Aorta (tissue), 5 donors: Measurements from ENCODE around the gene CCDC57. TPM values are rescaled to one million over a fixed set of nuclear protein-coding genes. Genes with fewer than 3 reads are reported as not detected.

ENCODE experiments used
- ATAC-seq: fragments of 200-7000 bp; cut with Tn5 transposase; one replicate; pipeline ENCODE4 v1.9.1; 2022; ENCODE audit warnings: moderate library complexity; ENCODE audit not compliant: low FRiP score
- DNase-seq, 2 donors: peaks; one replicate each; pipeline ENCODE4 v3.0.0-alpha.2; 2020
- H3K27ac ChIP-seq, 2 donors: one replicate each; pipeline ENCODE4 v1.5.1; 2013; ENCODE audit warnings: low read length in 2 of 2, mild to moderate bottlenecking in 2 of 2, moderate library complexity in 2 of 2, control low read depth in 1 of 2, inconsistent platforms in 1 of 2, low read depth in 1 of 2
- H3K27me3 ChIP-seq, 2 donors: one replicate each; pipeline ENCODE4 v1.6.1; 2013; ENCODE audit warnings: control low read depth in 1 of 2, low read length in 1 of 2, mild to moderate bottlenecking in 1 of 2, moderate library complexity in 1 of 2; ENCODE audit not compliant: insufficient read depth in 2 of 2, control insufficient read depth in 1 of 2
- H3K36me3 ChIP-seq, 2 donors: one replicate each; pipeline ENCODE4 v1.6.1; 2013; ENCODE audit warnings: control low read depth in 1 of 2, low read length in 1 of 2, mild to moderate bottlenecking in 1 of 2; ENCODE audit not compliant: insufficient read depth in 2 of 2, control insufficient read depth in 1 of 2
- H3K4me1 ChIP-seq, 2 donors: one replicate each; pipeline ENCODE4 v1.6.1; 2013; ENCODE audit warnings: low read length in 2 of 2, control low read depth in 1 of 2, mild to moderate bottlenecking in 1 of 2, moderate library complexity in 1 of 2; ENCODE audit not compliant: insufficient read depth in 2 of 2, control insufficient read depth in 1 of 2
- H3K4me3 ChIP-seq, 2 donors: one replicate each; pipeline ENCODE4 v1.5.1; 2013; ENCODE audit warnings: low read length in 2 of 2, control low read depth in 1 of 2, mild to moderate bottlenecking in 1 of 2
- H3K9me3 ChIP-seq: one replicate; pipeline ENCODE4 v1.6.1; 2013; ENCODE audit warnings: mild to moderate bottlenecking, low read length; ENCODE audit not compliant: control insufficient read depth
- WGBS, 2 donors: extraction: QIAGEN DNeasy Blood & Tissue Kit; methylation state at CpG; one replicate each; pipeline ENCODE4 v1.1.7; 2013; 5-methylcytosine and 5-hydroxymethylcytosine counted together
- intact Hi-C, 2 donors: fragments of 100-400 bp; cut with DNase I; formaldehyde crosslinking; loops; one replicate each; pipeline versions ENCODE4 v1.14.2 to v1.15.0; 2022
- polyA plus RNA-seq, 2 donors: library from polyadenylated mRNA; stranded (reverse); fragments of 200-250 nt; gene quantifications; one replicate each; pipeline ENCODE4 v1.2.3, GENCODE V29; 2013
- total RNA-seq, 2 donors: library from RNA; stranded (reverse); fragmentation: NEBNext Ultra II Directional; extraction: Animal tissue kit (Norgen Biotek cat#: 25700); gene quantifications; one replicate each; pipeline ENCODE4 v1.2.1, GENCODE V29; 2021
- donor health status: healthy with polysubstance abuse.
- donor health status: Bipolar disorder and iron deficiency.
- donor health status: DM: no; HTN: no; CAD: no.
- donor health status: DM: no; HTN: no; CAD: no.
- donor health status: DM: yes; HTN: yes; CAD: no.

CCDC57 gene
- total and polyA plus RNA-seq, 4 donors: 17.8 to 145 (median 42.3) TPM

- H3K36me3 ChIP-seq: no peaks in the 10 kb centered on the region
- intact Hi-C loops: no loop called here
- no peak overlapping the region for H3K4me3 ChIP-seq
- H3K9me3 ChIP-seq: no peaks in the 10 kb centered on the region
- no peaks in the 10 kb centered on the region for H3K4me1 ChIP-seq
- DNase-seq (peak in 1 of 2 donors; percentile 48), ATAC-seq (no peak)
- no peaks in the 10 kb centered on the region for H3K27me3 ChIP-seq
- 87 to 89% methylated on average over 24 of the region's 24 CpGs for WGBS, 2 donors
- no peak overlapping the region for H3K27ac ChIP-seq
These were observed 105.2 kb downstream of the CCDC57 start for GRCh38 chr17:82107341-82107860.

- ATAC-seq (peak; percentile 25), DNase-seq (peak in 1 of 2 donors; percentile 53)
- peak overlapping the region in 1 of 2 donors; percentile 58 for H3K27ac ChIP-seq
- no peaks in the 10 kb centered on the region for H3K9me3 ChIP-seq
- no peaks in the 10 kb centered on the region for H3K36me3 ChIP-seq
- no peaks in the 10 kb centered on the region for H3K4me1 ChIP-seq
- no peak overlapping the region for H3K4me3 ChIP-seq
- WGBS, 2 donors: 6 to 8% methylated on average over 9 of the region's 9 CpGs
- intact Hi-C loops: no loop called here
- H3K27me3 ChIP-seq: no peaks in the 10 kb centered on the region
These were observed 105.8 kb downstream of the CCDC57 start for GRCh38 chr17:82106688-82107305.

DNA sequence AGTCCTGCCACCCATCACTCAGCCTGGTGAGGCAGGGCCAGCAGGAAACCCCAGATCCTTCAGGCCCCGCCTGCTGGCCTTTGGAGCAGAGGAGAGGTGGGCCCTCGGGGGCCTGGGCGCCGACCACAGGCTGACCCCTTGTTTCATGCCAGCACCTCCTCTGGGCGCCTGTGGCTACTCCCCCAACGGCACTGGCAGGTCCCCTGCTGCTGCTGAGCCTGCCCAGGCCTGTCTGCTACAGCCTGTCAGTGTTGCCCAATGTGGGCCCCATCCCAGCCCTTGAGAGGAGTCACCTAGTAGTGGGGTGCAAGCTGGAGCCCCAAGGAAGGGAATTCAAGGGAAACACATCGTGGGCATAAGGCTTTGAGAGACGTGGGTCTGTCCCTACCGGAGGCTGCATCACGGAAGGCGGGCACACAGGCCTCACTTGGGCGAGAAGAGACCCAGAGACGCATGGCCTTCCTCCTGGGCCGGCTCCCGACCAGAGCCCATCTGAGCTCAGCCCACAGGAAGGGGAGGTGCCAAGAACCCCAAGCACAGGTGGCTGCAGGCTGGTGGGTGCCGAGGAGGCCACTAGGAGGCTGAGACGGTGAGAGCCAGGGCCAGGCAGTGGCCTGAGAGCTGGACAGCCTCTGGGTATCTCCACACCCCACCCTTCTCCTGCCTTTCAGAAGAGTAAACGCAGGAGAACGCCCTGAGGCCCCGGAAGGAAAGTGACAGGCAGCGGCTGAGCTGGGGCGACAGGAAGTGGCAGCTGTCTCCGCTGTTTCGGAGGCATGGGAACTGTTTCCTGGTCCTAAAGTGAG is 106.6 kb downstream of the CCDC57 start:
- ATAC-seq (peak; percentile 24), DNase-seq (peak in 1 of 2 donors; percentile 69)
- peak overlapping the region in 1 of 2 donors; percentile 58 for H3K27ac ChIP-seq
- intact Hi-C loops: no loop called here
- no peaks in the 10 kb centered on the region for H3K27me3 ChIP-seq
- H3K4me3 ChIP-seq: no peak overlapping the region
- no peaks in the 10 kb centered on the region for H3K9me3 ChIP-seq
- no peaks in the 10 kb centered on the region for H3K36me3 ChIP-seq
- H3K4me1 ChIP-seq: no peaks in the 10 kb centered on the region
- WGBS, 2 donors: 42 to 45% methylated on average over 23 to 24 of the region's 24 CpGs

DNA sequence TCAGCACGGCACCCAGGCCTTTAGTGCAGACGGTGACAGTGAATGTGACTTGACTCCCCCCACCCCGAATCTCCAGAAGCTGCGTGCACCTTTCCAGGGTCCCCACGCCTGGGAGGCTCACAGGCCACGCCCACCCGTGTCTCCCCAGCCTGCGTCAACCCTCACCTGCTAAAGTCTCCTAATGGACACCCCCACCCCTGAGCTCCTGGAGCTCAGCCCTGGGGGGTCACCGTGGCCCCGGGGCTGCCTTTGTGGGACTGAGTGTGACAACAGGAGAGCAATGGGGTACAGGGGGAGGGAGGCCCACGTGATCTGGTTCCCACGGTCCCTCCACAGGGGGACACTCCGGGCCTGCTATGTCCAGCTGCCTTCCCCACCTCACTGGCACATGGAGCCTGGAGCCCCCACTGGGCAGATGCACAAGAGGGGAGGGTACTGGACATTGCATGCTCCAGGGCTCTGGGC is 107.2 kb downstream of the CCDC57 start:
- no peak overlapping the region for H3K4me3 ChIP-seq
- H3K27me3 ChIP-seq: no peaks in the 10 kb centered on the region
- intact Hi-C loops: no loop called here
- 92% methylated on average over 13 of the region's 13 CpGs for WGBS, 2 donors
- no peaks in the 10 kb centered on the region for H3K36me3 ChIP-seq
- DNase-seq: no peak
- ATAC-seq: no peak
- H3K27ac ChIP-seq: no peak overlapping the region
- H3K9me3 ChIP-seq: no peaks in the 10 kb centered on the region
- no peaks in the 10 kb centered on the region for H3K4me1 ChIP-seq

- Histone ChIP-seq H3K27me3 (no peaks in the 10 kb centered on the region), H3K36me3 (no peaks in the 10 kb centered on the region), H3K9me3 (no peaks in the 10 kb centered on the region), H3K4me1 (no peaks in the 10 kb centered on the region), H3K27ac (no peak overlapping the region), H3K4me3 (no peak overlapping the region)
- ATAC-seq (no peak), DNase-seq (no peak)
- 94% methylated on average over 11 of the region's 11 CpGs for WGBS, 2 donors
- intact Hi-C loops: no loop called here
These were observed 107.7 kb downstream of the CCDC57 start for GRCh38 chr17:82104797-82105416.

- peak; percentile 36 for ATAC-seq
- DNase-seq: peak in 1 of 2 donors; percentile 71
- Histone ChIP-seq H3K27ac (no peak overlapping the region), H3K4me3 (no peak overlapping the region), H3K4me1 (no peaks in the 10 kb centered on the region), H3K9me3 (no peaks in the 10 kb centered on the region), H3K36me3 (no peaks in the 10 kb centered on the region), H3K27me3 (no peaks in the 10 kb centered on the region)
- intact Hi-C loops: no loop called here
- WGBS, 2 donors: 56 to 59% methylated on average over 22 to 24 of the region's 24 CpGs
These were observed 108.8 kb downstream of the CCDC57 start for GRCh38 chr17:82103553-82104451.

DNA sequence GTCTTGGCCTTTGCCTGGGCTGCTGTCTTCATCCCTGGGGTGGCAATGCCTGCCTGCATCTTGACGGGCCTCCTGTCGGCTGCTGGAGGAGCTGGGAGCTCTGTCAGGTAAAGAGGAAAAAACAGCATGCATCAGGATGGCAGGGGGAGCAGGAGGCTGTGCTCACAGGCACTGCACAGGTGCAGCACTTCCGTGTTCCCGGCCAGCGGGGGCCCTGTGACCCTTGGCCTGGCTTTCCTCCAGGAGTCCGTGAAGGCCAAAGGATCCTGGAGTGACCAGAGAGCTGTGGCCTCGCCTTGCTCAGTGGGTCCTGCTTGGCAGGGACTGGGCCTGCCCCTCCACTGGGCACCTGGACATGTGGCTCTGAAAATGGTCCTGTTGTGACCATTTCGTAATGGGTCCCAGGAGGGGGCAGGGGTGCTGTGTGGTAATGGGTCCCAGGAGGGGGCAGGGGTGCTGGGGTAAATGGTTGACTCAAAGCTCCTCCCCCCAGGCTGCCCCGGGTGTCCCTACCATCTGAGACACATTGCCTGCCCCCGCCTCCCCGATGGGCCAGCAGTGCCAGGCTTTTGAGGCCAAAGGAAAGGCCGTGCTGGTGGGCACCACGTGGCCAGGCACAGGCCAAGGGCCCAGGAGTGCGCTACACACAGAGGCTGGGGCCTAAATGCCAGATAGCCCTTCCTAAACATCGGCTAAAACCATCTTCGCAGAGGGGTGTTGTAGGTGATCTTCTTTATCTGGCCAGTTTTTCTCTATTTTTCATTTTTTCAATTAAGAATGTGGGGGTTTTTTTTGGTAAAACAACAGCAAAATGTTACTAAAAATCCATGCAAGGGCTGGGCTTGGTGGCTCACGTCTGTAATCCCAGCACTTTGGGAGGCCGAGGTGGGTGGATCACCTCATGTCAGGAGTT is 110.6 kb downstream of the CCDC57 start:
- H3K4me3 ChIP-seq: no peak overlapping the region
- 70 to 72% methylated on average over 18 of the region's 18 CpGs for WGBS, 2 donors
- H3K4me1 ChIP-seq: no peaks in the 10 kb centered on the region
- H3K9me3 ChIP-seq: no peaks in the 10 kb centered on the region
- no peak for ATAC-seq
- intact Hi-C loops: no loop called here
- H3K36me3 ChIP-seq: no peaks in the 10 kb centered on the region
- H3K27ac ChIP-seq: no peak overlapping the region
- DNase-seq: peak in 1 of 2 donors; percentile 46
- H3K27me3 ChIP-seq: peaks cover 0 to 2% of the 10 kb centered on the region in 2 donors
